HEK293T (cell line): ENCODE data around the gene ANKRD33B.

Source experiments
- ARNT ChIP-seq: fragments of 450-650 bp; IDR thresholded peaks from 2 replicates; pipeline ENCODE4 v1.6.1; 2017; ENCODE audit warnings: mild to moderate bottlenecking
- BHLHE40 ChIP-seq: fragments of 450-650 bp; IDR thresholded peaks from 2 replicates; pipeline ENCODE4 v1.6.1; 2016; ENCODE audit warnings: mild to moderate bottlenecking, moderate library complexity, borderline replicate concordance
- ELF4 ChIP-seq: fragments of 450-650 bp; IDR thresholded peaks from 2 replicates; pipeline ENCODE4 v1.6.1; 2017; ENCODE audit warnings: antibody characterized with exemption
- FOXA1 ChIP-seq: fragments of 450-650 bp; IDR thresholded peaks from 2 replicates; pipeline ENCODE4 v1.6.1; 2016; ENCODE audit warnings: mild to moderate bottlenecking
- FOXK2 ChIP-seq: fragments of 450-650 bp; IDR thresholded peaks from 2 replicates; pipeline ENCODE4 v1.6.1; 2016; ENCODE audit warnings: mild to moderate bottlenecking
- FOXM1 ChIP-seq: fragments of 450-650 bp; IDR thresholded peaks from 2 replicates; pipeline ENCODE4 v1.6.1; 2017; ENCODE audit warnings: mild to moderate bottlenecking, borderline replicate concordance
- NFRKB ChIP-seq: fragments of 450-650 bp; IDR thresholded peaks from 2 replicates; pipeline ENCODE4 v1.6.1; 2016; ENCODE audit warnings: mild to moderate bottlenecking, moderate library complexity
- SP1 ChIP-seq: fragments of 450-650 bp; IDR thresholded peaks from 2 replicates; pipeline ENCODE4 v1.6.1; 2017
- SUZ12 ChIP-seq: fragments of 450-650 bp; IDR thresholded peaks from 2 replicates; pipeline ENCODE4 v1.6.1; 2016; ENCODE audit warnings: mild to moderate bottlenecking
- TARDBP ChIP-seq: fragments of 450-650 bp; IDR thresholded peaks from 2 replicates; pipeline ENCODE4 v1.6.1; 2016

- TF ChIP-seq BHLHE40 = no peak
- no peak for TF ChIP-seq FOXK2
- TF ChIP-seq SP1 = no peak
- no peak for TF ChIP-seq NFRKB
- TF ChIP-seq FOXA1 = no peak
- no peak for TF ChIP-seq ARNT
- TF ChIP-seq SUZ12 = no peak
- no peak for TF ChIP-seq ELF4
- no peak for TF ChIP-seq TARDBP
- TF ChIP-seq FOXM1 = no peak
Measured at GRCh38 chr5:10623305-10623910, 59.5 kb downstream of the ANKRD33B start.
